ENCODE data around the gene FUBP3.

The FUBP3 gene

DNA sequence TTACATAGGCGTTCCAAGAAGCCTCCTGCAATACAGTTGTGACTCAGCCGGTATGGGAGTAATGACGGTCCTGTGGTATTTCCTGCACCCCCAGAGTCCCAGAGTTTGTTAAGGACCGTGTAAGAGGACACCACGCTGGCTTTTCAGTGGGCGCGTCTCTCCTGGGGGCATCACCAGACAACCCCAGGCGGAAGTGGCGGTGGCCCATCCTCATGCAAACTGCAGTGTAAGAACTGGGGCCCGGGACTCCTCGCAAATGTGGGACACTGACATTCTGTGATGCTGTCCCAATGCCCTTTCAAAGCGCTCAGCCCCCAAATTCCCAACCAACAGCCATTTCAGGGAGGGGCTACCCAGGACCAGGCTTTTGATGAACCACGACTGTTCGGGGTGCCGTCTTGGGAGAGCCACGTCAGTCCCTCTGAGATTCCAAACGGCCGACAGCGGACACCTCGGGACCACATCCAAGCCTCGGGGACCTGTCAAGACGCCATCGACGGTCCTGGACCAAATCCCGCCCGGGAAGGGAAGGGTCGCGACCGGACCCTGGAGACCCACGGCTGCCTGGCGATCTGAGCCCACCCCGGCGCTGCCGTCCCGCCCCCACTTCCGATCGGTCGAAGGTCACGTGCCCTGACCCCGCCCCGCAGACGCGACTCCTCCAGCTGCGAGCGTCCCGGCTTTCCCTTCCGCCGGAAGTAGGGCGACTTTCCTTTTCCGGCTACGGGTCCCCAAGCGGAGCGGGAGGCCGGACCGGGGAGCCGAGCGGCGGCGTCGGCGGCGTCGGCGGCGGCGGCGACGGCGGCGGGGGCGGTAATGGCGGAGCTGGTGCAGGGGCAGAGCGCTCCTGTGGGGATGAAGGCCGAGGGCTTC, at the start of gene FUBP3:
Gene FUBP3 (plus strand): TSS at position 713 of the 873 bp plus-strand sequence. CDS start 104 bp downstream, at position 817.
- DNase-seq (ENCODE audit: low spot score in 2 of 2) (peak; percentile 80 to 95), ATAC-seq (peak; percentile 91)
- Mint-ChIP-seq H3K27ac (peak within 1 kb of the TSS; percentile 87), H3K9me3 (no peaks in the 10 kb centered on the region), H3K4me1 (peaks cover 28% of the 10 kb centered on the region), H3K36me3 (peaks cover 10% of the 10 kb centered on the region), H3K4me3 (peak within 1 kb of the TSS; percentile 85)

DNA sequence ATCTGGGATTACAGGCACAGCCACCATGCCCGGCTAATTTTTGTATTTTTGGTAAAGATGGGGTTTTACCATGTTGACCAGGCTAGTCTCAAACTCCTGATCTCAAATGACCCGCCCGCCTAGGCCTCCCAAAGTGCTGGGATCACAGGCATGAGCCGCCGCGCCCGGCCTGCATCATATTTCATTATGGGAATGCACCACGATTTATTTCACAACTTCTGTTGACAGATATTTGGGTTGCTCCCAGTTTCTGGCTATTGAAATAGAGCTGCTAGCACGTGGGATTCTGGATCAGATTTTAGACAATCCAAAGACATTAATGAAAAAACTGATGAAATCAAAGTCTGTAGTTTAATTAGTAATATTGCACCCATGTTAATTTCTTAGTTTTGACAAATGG, 48.4 kb upstream of the FUBP3 start:
- no peaks in the 10 kb centered on the region for H3K4me1 Mint-ChIP-seq
- H3K27ac Mint-ChIP-seq, result no peak overlapping the region
- no peaks in the 10 kb centered on the region for H3K36me3 Mint-ChIP-seq
- DNase-seq (ENCODE audit: low spot score in 2 of 2), result no peak
- no peaks in the 10 kb centered on the region for H3K9me3 Mint-ChIP-seq
- ATAC-seq, result no peak
- no peak overlapping the region for H3K4me3 Mint-ChIP-seq

DNA sequence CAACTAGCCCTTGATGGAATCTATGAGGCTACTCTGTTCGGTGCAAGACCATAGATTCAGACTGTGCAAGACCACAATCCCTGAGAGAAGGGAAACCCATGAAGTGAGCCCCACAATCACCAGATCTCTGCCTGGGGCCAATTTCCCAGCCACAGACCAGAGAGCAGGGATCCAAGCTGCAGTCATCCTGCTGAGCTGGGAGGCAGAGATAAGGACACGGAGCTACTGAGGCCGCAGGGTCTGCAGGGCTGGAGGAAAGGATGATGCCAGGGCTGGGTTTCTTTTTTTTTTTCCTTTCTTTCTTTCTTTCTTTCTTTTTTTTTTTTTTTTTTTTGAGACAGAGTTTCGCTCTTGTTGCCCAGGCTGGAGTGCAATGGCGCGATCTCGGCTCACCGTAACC, 47.7 kb upstream of the FUBP3 start:
- H3K27ac Mint-ChIP-seq, result no peak overlapping the region
- ATAC-seq, result no peak
- no peaks in the 10 kb centered on the region for H3K9me3 Mint-ChIP-seq
- no peaks in the 10 kb centered on the region for H3K36me3 Mint-ChIP-seq
- H3K4me1 Mint-ChIP-seq, result peaks cover 2% of the 10 kb centered on the region
- H3K4me3 Mint-ChIP-seq, result no peak overlapping the region
- no peak for DNase-seq (ENCODE audit: low spot score in 2 of 2)

GRCh38 chr9:130532426-130533080, 46.8 kb upstream of the FUBP3 start:
- no peak for DNase-seq (ENCODE audit: low spot score in 2 of 2)
- no peaks in the 10 kb centered on the region for H3K9me3 Mint-ChIP-seq
- no peak overlapping the region for H3K27ac Mint-ChIP-seq
- no peaks in the 10 kb centered on the region for H3K36me3 Mint-ChIP-seq
- no peak overlapping the region for H3K4me3 Mint-ChIP-seq
- ATAC-seq, result no peak
- H3K4me1 Mint-ChIP-seq, result peaks cover 8% of the 10 kb centered on the region

- H3K27ac Mint-ChIP-seq, result no peak overlapping the region
Measured at GRCh38 chr9:130535818-130536521, 43.4 kb upstream of the FUBP3 start.

GRCh38 chr9:130536701-130537107, 42.7 kb upstream of the FUBP3 start:
- peaks cover 14% of the 10 kb centered on the region for H3K4me1 Mint-ChIP-seq
- no peak overlapping the region for H3K4me3 Mint-ChIP-seq
- DNase-seq (ENCODE audit: low spot score in 2 of 2), result no peak
- no peaks in the 10 kb centered on the region for H3K9me3 Mint-ChIP-seq
- H3K36me3 Mint-ChIP-seq, result no peaks in the 10 kb centered on the region
- H3K27ac Mint-ChIP-seq, result no peak overlapping the region
- peak; percentile 27 for ATAC-seq

More at GRCh38 chr9:130535818-130536521, 43.4 kb upstream of the FUBP3 start:
- Mint-ChIP-seq H3K4me1 (peaks cover 14% of the 10 kb centered on the region), H3K4me3 (peak overlapping the region; percentile 34), H3K9me3 (no peaks in the 10 kb centered on the region), H3K36me3 (no peaks in the 10 kb centered on the region)
- DNase-seq (ENCODE audit: low spot score in 2 of 2), result no peak
- no peak for ATAC-seq

GRCh38 chr9:130537346-130538050, 41.9 kb upstream of the FUBP3 start:
- H3K4me1 Mint-ChIP-seq, result peaks cover 14% of the 10 kb centered on the region
- DNase-seq (ENCODE audit: low spot score in 2 of 2) (no peak), ATAC-seq (peak; percentile 49)
- H3K4me3 Mint-ChIP-seq, result no peak overlapping the region
- H3K27ac Mint-ChIP-seq, result no peak overlapping the region
- H3K36me3 Mint-ChIP-seq, result no peaks in the 10 kb centered on the region
- H3K9me3 Mint-ChIP-seq, result no peaks in the 10 kb centered on the region

GRCh38 chr9:130539420-130540223, 39.8 kb upstream of the FUBP3 start:
- no peak for DNase-seq (ENCODE audit: low spot score in 2 of 2)
- peaks cover 14% of the 10 kb centered on the region for H3K4me1 Mint-ChIP-seq
- no peaks in the 10 kb centered on the region for H3K36me3 Mint-ChIP-seq
- H3K9me3 Mint-ChIP-seq, result no peaks in the 10 kb centered on the region
- ATAC-seq, result no peak
- no peak overlapping the region for H3K27ac Mint-ChIP-seq
- H3K4me3 Mint-ChIP-seq, result no peak overlapping the region

DNA sequence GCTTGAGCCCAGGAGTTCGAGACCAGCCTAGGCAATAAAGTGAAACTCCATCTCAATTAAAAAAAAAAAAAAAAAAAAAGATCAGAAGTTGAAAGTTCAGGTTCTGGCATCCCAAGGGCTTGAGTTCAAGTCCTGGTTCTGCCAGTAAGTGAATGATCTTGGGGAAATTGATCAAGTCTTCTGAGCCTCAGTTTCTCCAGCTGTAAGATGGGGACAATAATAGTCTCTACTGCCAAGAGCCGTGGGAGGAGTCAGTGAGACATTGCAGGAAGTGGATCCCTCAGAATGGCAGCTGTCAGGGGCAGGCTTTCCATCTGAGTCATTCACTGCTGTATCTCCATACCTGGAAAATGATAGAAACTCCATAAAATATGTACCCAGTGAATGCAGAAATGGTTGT, 37.8 kb upstream of the FUBP3 start:
- Mint-ChIP-seq H3K9me3 (no peaks in the 10 kb centered on the region), H3K4me3 (no peak overlapping the region), H3K27ac (no peak overlapping the region), H3K4me1 (peaks cover 13% of the 10 kb centered on the region), H3K36me3 (no peaks in the 10 kb centered on the region)
- ATAC-seq, result no peak
- no peak for DNase-seq (ENCODE audit: low spot score in 2 of 2)

GRCh38 chr9:130542038-130542437, 37.3 kb upstream of the FUBP3 start:
- Mint-ChIP-seq H3K36me3 (no peaks in the 10 kb centered on the region), H3K9me3 (no peaks in the 10 kb centered on the region), H3K27ac (no peak overlapping the region), H3K4me3 (no peak overlapping the region), H3K4me1 (peaks cover 8% of the 10 kb centered on the region)
- ATAC-seq (no peak), DNase-seq (ENCODE audit: low spot score in 2 of 2) (no peak)

DNA sequence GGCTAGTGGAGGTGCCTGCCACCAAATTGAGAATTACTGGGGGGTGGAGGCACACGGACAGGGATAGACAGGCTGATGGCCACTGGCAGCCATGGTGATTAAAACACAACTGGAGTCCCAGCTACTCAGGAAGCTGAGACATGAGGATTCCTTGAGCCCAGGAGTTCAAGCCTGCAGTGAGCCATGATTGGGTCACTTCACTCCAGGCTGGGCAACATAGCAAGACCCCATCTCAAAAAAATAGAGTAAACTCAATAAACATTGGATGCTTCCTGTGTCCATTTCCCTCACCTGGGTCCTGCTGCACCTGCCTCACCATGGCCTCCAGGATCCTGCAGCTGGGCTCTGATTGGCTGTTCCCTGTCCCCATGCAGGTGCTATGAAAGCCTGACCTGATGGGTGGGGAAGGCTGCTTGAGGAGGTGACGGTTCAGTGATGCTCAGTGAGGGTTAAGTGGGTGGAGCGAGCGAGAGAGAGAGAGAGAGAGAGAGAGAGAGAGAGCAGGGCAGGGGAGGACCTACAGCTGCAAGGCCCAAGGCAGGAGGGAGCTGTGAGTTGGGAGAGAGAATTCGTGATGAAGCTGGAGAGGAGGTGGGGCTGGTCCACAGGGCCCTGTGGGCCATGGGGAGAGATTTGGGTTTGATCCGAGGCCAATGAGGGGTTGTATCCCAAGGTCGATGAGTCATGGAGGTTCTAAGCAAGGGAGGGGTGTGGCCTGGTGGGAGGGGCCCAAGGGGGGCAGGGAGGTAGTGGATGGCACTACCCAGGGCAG, 36.7 kb upstream of the FUBP3 start:
- H3K36me3 Mint-ChIP-seq, result no peaks in the 10 kb centered on the region
- DNase-seq (ENCODE audit: low spot score in 2 of 2), result no peak
- H3K9me3 Mint-ChIP-seq, result no peaks in the 10 kb centered on the region
- peaks cover 5% of the 10 kb centered on the region for H3K4me1 Mint-ChIP-seq
- H3K4me3 Mint-ChIP-seq, result no peak overlapping the region
- no peak overlapping the region for H3K27ac Mint-ChIP-seq
- no peak for ATAC-seq

- H3K27ac Mint-ChIP-seq, result no peak overlapping the region
- H3K36me3 Mint-ChIP-seq, result no peaks in the 10 kb centered on the region
- no peak for ATAC-seq
- no peak for DNase-seq (ENCODE audit: low spot score in 2 of 2)
- no peaks in the 10 kb centered on the region for H3K4me1 Mint-ChIP-seq
- H3K9me3 Mint-ChIP-seq, result no peaks in the 10 kb centered on the region
- no peak overlapping the region for H3K4me3 Mint-ChIP-seq
Measured at GRCh38 chr9:130543368-130543767, 36.0 kb upstream of the FUBP3 start.

- DNase-seq (ENCODE audit: low spot score in 2 of 2) (no peak), ATAC-seq (no peak)
- no peaks in the 10 kb centered on the region for H3K9me3 Mint-ChIP-seq
- H3K27ac Mint-ChIP-seq, result no peak overlapping the region
- H3K4me3 Mint-ChIP-seq, result no peak overlapping the region
- no peaks in the 10 kb centered on the region for H3K4me1 Mint-ChIP-seq
- no peaks in the 10 kb centered on the region for H3K36me3 Mint-ChIP-seq
Measured at GRCh38 chr9:130543859-130544258, 35.5 kb upstream of the FUBP3 start.

DNA sequence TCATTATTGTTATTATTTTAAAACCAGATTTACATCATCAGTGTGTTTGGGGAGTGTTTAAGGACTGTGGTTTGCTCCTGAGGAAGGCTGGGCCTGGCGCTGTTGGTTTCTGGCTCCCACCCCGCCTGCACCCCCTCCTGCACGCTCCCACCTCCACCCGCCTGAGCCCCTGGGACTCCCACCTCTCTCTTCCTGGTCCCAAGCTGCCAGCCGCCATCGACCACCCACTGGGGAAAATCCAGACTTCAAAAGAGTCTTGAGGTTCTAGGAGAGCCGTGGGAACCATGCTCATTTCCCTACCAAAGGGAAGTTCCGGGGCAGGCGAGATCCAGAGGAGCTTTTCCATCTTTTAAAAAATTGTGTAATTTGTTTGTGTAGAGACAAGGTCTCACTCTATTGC, 35.0 kb upstream of the FUBP3 start:
- Mint-ChIP-seq H3K9me3 (peaks cover 4% of the 10 kb centered on the region), H3K36me3 (no peaks in the 10 kb centered on the region)

More for the DNA sequence above, 35.0 kb upstream of the FUBP3 start:
- H3K27ac Mint-ChIP-seq, result no peak overlapping the region
- no peak overlapping the region for H3K4me3 Mint-ChIP-seq
- no peak for DNase-seq (ENCODE audit: low spot score in 2 of 2)
- H3K4me1 Mint-ChIP-seq, result no peaks in the 10 kb centered on the region
- ATAC-seq, result no peak

Measured in stimulated activated effector memory CD8-positive, alpha-beta T cell treated with anti-CD3 and anti-CD28 coated beads, Interleukin-12 subunit alpha, Interleukin-12 subunit beta, amount 100 ng/mL, for 72 hours (primary cell).